GM12864 (cell line): Measurements from ENCODE around the gene TBXAS1.

Experiments
- DNase-seq: peaks from one replicate; pipeline ENCODE4 v3.0.0-alpha.2; 2011; ENCODE audit warnings: low read depth
- H3K4me3 ChIP-seq: 2 replicates; pipeline ENCODE4 v1.5.1; 2011; ENCODE audit warnings: mild to moderate bottlenecking, low read depth, low read length, control low read depth
- CTCF ChIP-seq: IDR thresholded peaks from 2 replicates; pipeline ENCODE4 v1.5.1; 2011; ENCODE audit warnings: low read depth, mild to moderate bottlenecking, moderate library complexity, low read length, control low read depth, inconsistent platforms; ENCODE audit errors: missing control alignments

The TBXAS1 gene

GRCh38 chr7:139867847-139868246, 38.8 kb downstream of the TBXAS1 start:
- no peak overlapping the region for H3K4me3 ChIP-seq
- no peak for DNase-seq
- TF ChIP-seq CTCF, result no peak

GRCh38 chr7:139869886-139870285, 40.8 kb downstream of the TBXAS1 start:
- TF ChIP-seq CTCF, result no peak
- DNase-seq, result no peak
- no peak overlapping the region for H3K4me3 ChIP-seq

GRCh38 chr7:139870380-139870779, 41.3 kb downstream of the TBXAS1 start:
- no peak for TF ChIP-seq CTCF
- no peak for DNase-seq
- no peak overlapping the region for H3K4me3 ChIP-seq

GRCh38 chr7:139871331-139871730, 42.3 kb downstream of the TBXAS1 start:
- TF ChIP-seq CTCF, result no peak
- no peak for DNase-seq
- no peak overlapping the region for H3K4me3 ChIP-seq

GRCh38 chr7:139871820-139872219, 42.8 kb downstream of the TBXAS1 start:
- H3K4me3 ChIP-seq, result no peak overlapping the region
- no peak for TF ChIP-seq CTCF
- DNase-seq, result no peak

GRCh38 chr7:139873593-139874301, 44.7 kb downstream of the TBXAS1 start:
- DNase-seq, result no peak
- H3K4me3 ChIP-seq, result no peak overlapping the region
- TF ChIP-seq CTCF, result no peak

GRCh38 chr7:139874302-139874629, 45.2 kb downstream of the TBXAS1 start:
- no peak for DNase-seq
- no peak for TF ChIP-seq CTCF
- H3K4me3 ChIP-seq, result no peak overlapping the region
